Lung (tissue), 12 donors: ENCODE data around the gene VSX1. TPM values are rescaled to one million over a fixed set of nuclear protein-coding genes. Genes with fewer than 3 reads are reported as not detected.

Experiments
- ATAC-seq: fragments of 200-7000 bp; cut with Tn5 transposase; one replicate; pipeline ENCODE4 v1.9.1; 2020; ENCODE audit warnings: moderate number of reproducible peaks; ENCODE audit not compliant: insufficient read depth, low FRiP score
- DNase-seq, 3 donors: peaks; one replicate each; pipeline ENCODE4 v3.0.0-alpha.2; 2013 to 2017
- H3K27ac ChIP-seq, 2 donors: one replicate each; pipeline ENCODE4 v1.5.1; 2013; ENCODE audit warnings: mild to moderate bottlenecking in 2 of 2, moderate library complexity in 2 of 2, control low read depth in 1 of 2, inconsistent platforms in 1 of 2, low read depth in 1 of 2, low read length in 1 of 2
- H3K27me3 ChIP-seq, 3 donors: one replicate each; pipeline ENCODE4 v1.5.1; 2013; ENCODE audit warnings: low read length in 2 of 3; ENCODE audit not compliant: control insufficient read depth in 3 of 3, insufficient read depth in 3 of 3
- H3K36me3 ChIP-seq, 4 donors: one replicate each; pipeline ENCODE4 v1.5.1; 2013; ENCODE audit warnings: low read length in 4 of 4, mild to moderate bottlenecking in 1 of 4, moderate library complexity in 1 of 4; ENCODE audit not compliant: control insufficient read depth in 4 of 4, insufficient read depth in 4 of 4
- H3K4me1 ChIP-seq, 5 donors: one replicate each; pipeline ENCODE4 v1.5.1; 2013; ENCODE audit warnings: low read length in 5 of 5, mild to moderate bottlenecking in 2 of 5, moderate library complexity in 1 of 5; ENCODE audit not compliant: control insufficient read depth in 5 of 5, insufficient read depth in 5 of 5
- H3K4me3 ChIP-seq: one replicate; pipeline ENCODE4 v1.5.1; 2013; ENCODE audit warnings: mild to moderate bottlenecking, control low read depth, moderate library complexity
- H3K9ac ChIP-seq, 2 donors: one replicate each; pipeline ENCODE4 v1.5.1; 2013; ENCODE audit warnings: low read length in 2 of 2, control low read depth in 1 of 2; ENCODE audit not compliant: insufficient read depth in 1 of 2
- H3K9me3 ChIP-seq, 4 donors: one replicate each; pipeline ENCODE4 v1.5.1; 2013; ENCODE audit warnings: low read length in 3 of 4, mild to moderate bottlenecking in 1 of 4, moderate library complexity in 1 of 4; ENCODE audit not compliant: control insufficient read depth in 4 of 4, insufficient read depth in 3 of 4
- WGBS, 2 donors: extraction: QIAGEN DNeasy Blood & Tissue Kit; methylation state at CpG; one replicate each; pipeline ENCODE4 v1.1.7; 2013; 5-methylcytosine and 5-hydroxymethylcytosine counted together
- polyA plus RNA-seq, 2 donors: library from polyadenylated mRNA; stranded (reverse); fragments of 200-250 nt; gene quantifications; one replicate each; pipeline ENCODE4 v1.2.1, GENCODE V29; 2013
- total RNA-seq, 2 donors: library from RNA; depleted of rRNA in 1 of 2; stranded (reverse); fragments of >200 nt in 1 of 2; gene quantifications; one replicate each; pipeline ENCODE4 v1.2.1, GENCODE V29; 2014 to 2021
- TF ChIP-seq, protein P1 (sequence below): IDR thresholded peaks from 2 replicates; pipeline ENCODE4 v1.5.1; 2012; ENCODE audit warnings: mild to moderate bottlenecking; ENCODE audit errors: control extremely low read depth, extremely low read depth
- donor health status: control.
- donor health status: control.
- donor health status: Bipolar disorder and iron deficiency.
- donor health status: healthy.
- donor health status: DM: yes; HTN: yes; CAD: no.

Gene VSX1
- total and polyA plus RNA-seq, 4 donors = not detected

DNA sequence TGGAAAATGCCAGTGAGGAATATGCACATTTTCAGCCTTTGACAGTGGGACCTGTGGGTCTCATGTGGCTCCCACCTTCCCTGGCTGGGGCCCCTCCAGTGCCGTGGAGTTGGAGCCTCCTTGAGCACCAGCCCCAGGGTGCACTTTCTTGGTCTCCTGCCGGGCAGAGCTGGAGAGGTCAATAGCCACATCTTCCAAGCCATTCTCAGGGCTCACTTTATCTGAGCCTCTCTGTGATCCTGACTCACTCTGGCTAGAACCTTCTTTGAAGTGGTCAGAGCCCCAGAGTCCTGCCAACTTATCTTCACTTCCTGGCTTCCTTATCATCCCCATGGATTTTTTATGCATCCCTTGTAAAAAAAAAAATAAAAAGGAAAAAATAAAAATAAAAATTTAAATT, 5.7 kb downstream of the VSX1 start:
- TF ChIP-seq, protein P1, sequence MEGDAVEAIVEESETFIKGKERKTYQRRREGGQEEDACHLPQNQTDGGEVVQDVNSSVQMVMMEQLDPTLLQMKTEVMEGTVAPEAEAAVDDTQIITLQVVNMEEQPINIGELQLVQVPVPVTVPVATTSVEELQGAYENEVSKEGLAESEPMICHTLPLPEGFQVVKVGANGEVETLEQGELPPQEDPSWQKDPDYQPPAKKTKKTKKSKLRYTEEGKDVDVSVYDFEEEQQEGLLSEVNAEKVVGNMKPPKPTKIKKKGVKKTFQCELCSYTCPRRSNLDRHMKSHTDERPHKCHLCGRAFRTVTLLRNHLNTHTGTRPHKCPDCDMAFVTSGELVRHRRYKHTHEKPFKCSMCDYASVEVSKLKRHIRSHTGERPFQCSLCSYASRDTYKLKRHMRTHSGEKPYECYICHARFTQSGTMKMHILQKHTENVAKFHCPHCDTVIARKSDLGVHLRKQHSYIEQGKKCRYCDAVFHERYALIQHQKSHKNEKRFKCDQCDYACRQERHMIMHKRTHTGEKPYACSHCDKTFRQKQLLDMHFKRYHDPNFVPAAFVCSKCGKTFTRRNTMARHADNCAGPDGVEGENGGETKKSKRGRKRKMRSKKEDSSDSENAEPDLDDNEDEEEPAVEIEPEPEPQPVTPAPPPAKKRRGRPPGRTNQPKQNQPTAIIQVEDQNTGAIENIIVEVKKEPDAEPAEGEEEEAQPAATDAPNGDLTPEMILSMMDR = no peak
- DNase-seq (no peak), ATAC-seq (no peak)
- Histone ChIP-seq H3K9me3 (peaks cover 0 to 6% (median 0%) of the 10 kb centered on the region in 4 donors), H3K4me1 (peaks cover 0 to 7% (median 2%) of the 10 kb centered on the region in 5 donors), H3K27ac (no peak overlapping the region), H3K4me3 (no peak overlapping the region), H3K9ac (no peak overlapping the region), H3K27me3 (peaks cover 11 to 90% (median 67%) of the 10 kb centered on the region in 3 donors), H3K36me3 (no peaks in the 10 kb centered on the region)
- 50 to 69% methylated on average over 2 of the region's 2 CpGs for WGBS, 2 donors

DNA sequence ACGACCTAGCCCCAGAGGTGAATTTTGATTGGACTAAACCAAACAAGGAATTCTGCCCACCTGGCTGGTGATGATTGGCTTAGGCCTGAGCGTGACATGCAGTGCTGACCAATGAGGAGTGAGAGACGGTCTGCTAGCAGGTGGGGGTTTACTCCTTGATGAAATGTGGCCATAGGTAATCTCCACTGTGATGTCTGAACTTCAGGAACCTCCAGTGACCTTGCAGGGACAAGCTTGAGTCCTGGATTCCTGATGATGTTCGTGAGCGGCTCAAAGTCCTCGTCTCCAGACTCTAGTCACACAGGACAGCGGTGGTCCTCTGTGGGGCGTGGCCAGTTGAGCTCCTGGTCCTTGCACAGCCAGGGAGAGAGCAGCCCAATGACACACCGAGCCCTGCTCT, 8.4 kb downstream of the VSX1 start:
- ATAC-seq = no peak
- H3K4me1 ChIP-seq = peaks cover 0 to 7% (median 0%) of the 10 kb centered on the region in 5 donors
- no peak overlapping the region for H3K9ac ChIP-seq
- peaks cover 7 to 76% (median 41%) of the 10 kb centered on the region in 3 donors for H3K27me3 ChIP-seq
- H3K4me3 ChIP-seq = no peak overlapping the region
- peaks cover 0 to 6% (median 0%) of the 10 kb centered on the region in 4 donors for H3K9me3 ChIP-seq
- no peak for DNase-seq
- TF ChIP-seq, protein P1 = no peak
- no peaks in the 10 kb centered on the region for H3K36me3 ChIP-seq
- WGBS, 2 donors = 77 to 80% methylated on average over 9 of the region's 9 CpGs
- H3K27ac ChIP-seq = no peak overlapping the region

DNA sequence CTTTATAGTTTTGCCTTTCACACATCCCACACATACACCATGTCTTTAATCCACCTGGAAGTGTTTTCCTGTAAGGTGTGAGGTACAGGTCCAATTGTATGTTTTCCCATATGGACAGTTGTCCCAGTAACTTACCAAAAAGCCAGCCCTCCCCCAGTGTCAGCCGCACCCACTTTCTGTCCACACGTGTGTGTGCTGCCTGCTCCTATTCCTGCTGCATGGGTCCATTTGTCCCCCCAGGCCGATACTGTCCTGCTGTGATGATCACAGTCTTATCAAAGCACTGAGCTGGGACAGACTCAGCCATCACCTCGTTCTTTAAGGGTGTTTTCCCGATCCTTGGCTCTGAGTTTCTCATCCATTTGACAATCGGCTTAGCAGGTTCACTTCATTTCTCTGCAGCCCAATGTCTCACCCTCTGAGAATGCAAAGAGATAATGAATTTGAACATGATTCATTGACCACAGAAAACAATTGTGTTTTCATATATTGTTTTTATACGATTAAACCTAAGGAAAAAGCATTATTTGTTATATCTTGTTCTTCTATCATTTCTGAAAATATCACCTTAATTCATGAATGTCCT, 9.6 kb downstream of the VSX1 start:
- Histone ChIP-seq H3K27me3 (peaks cover 7 to 73% (median 32%) of the 10 kb centered on the region in 3 donors), H3K4me3 (no peak overlapping the region), H3K9ac (no peak overlapping the region), H3K4me1 (peaks cover 0 to 3% (median 0%) of the 10 kb centered on the region in 5 donors), H3K36me3 (no peaks in the 10 kb centered on the region), H3K9me3 (peaks cover 0 to 6% (median 0%) of the 10 kb centered on the region in 4 donors), H3K27ac (no peak overlapping the region)
- ATAC-seq (no peak), DNase-seq (no peak)
- TF ChIP-seq, protein P1 = no peak
- 55 to 58% methylated on average over 7 of the region's 7 CpGs for WGBS, 2 donors

DNA sequence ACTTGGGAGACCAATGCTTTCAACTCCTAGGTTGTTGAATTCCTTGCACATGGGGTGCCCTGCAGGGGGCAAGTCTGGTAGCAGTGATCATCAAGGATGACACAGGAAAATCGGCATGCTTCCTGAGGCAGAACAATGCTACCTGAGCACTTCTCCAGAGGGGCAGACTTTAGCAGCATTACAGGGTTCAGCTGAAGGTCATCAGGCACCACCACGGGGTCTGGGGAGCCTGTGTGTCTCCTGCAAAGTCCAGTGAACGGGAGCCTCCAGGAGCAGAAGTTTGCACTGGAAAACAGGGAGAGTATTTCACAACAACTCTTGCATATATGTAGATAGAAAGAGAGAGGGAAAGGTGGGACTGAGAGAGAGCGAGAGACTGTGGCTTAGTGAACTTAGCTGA, 10.2 kb downstream of the VSX1 start:
- no peak overlapping the region for H3K27ac ChIP-seq
- H3K9me3 ChIP-seq = peaks cover 0 to 6% (median 0%) of the 10 kb centered on the region in 4 donors
- no peak for DNase-seq
- peaks cover 3 to 69% (median 26%) of the 10 kb centered on the region in 3 donors for H3K27me3 ChIP-seq
- H3K9ac ChIP-seq = no peak overlapping the region
- no peaks in the 10 kb centered on the region for H3K36me3 ChIP-seq
- no peak for ATAC-seq
- no peak overlapping the region for H3K4me3 ChIP-seq
- TF ChIP-seq, protein P1 = no peak
- 36 to 51% methylated on average over 4 of the region's 4 CpGs for WGBS, 2 donors
- H3K4me1 ChIP-seq = no peaks in the 10 kb centered on the region
